Subcutaneous adipose tissue (tissue), 4 donors: Measurements from ENCODE around the gene TNFRSF13B. TPM values are rescaled to one million over a fixed set of nuclear protein-coding genes. Genes with fewer than 3 reads are reported as not detected.

Source experiments
- total RNA-seq, 4 donors: library from RNA; depleted of rRNA; stranded (reverse); fragments of >200 nt; gene quantifications; one replicate each; pipeline ENCODE4 v1.1.0, GENCODE V29; 2016
- TF ChIP-seq, protein P1 (sequence below): fragments of 450-650 bp; IDR thresholded peaks from one replicate; pipeline ENCODE4 v1.5.1; 2016; ENCODE audit warnings: low read depth, mild to moderate bottlenecking, control low read depth, antibody characterized with exemption, moderate library complexity

TNFRSF13B gene
- total RNA-seq, 4 donors from 2014 or later, result not detected

DNA sequence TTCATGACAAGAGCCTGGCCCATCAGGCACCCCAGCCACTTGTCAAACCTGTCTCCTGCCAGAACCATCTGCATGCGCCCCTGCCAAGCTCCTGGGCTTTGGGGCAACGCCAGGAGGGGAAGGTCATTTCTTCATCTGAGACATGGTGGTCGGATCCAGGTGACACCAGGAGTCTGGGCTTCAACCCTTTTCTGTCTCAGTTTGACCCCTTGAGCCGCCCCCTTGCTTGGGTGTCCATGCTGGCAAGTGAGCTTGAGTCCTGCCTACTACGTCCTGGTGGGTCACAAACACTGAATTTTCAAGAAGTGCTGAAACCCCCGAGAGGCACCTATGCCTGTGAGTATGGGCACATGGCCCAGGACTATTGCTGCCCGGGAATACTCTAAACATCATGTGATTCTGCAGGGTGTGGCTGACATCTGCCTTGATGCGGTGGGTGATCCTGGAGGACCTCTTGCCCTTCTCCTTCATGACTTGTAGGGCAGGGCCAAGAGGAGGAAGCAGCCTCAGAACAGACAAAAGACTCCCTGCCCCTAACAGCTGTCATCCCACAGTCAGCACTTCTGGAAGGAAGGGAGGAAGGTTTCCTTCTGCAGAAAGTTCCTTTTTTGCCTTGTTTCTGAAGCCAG lies 43.4 kb downstream of the TNFRSF13B start:
- TF ChIP-seq, protein P1, sequence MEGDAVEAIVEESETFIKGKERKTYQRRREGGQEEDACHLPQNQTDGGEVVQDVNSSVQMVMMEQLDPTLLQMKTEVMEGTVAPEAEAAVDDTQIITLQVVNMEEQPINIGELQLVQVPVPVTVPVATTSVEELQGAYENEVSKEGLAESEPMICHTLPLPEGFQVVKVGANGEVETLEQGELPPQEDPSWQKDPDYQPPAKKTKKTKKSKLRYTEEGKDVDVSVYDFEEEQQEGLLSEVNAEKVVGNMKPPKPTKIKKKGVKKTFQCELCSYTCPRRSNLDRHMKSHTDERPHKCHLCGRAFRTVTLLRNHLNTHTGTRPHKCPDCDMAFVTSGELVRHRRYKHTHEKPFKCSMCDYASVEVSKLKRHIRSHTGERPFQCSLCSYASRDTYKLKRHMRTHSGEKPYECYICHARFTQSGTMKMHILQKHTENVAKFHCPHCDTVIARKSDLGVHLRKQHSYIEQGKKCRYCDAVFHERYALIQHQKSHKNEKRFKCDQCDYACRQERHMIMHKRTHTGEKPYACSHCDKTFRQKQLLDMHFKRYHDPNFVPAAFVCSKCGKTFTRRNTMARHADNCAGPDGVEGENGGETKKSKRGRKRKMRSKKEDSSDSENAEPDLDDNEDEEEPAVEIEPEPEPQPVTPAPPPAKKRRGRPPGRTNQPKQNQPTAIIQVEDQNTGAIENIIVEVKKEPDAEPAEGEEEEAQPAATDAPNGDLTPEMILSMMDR, result no peak

DNA sequence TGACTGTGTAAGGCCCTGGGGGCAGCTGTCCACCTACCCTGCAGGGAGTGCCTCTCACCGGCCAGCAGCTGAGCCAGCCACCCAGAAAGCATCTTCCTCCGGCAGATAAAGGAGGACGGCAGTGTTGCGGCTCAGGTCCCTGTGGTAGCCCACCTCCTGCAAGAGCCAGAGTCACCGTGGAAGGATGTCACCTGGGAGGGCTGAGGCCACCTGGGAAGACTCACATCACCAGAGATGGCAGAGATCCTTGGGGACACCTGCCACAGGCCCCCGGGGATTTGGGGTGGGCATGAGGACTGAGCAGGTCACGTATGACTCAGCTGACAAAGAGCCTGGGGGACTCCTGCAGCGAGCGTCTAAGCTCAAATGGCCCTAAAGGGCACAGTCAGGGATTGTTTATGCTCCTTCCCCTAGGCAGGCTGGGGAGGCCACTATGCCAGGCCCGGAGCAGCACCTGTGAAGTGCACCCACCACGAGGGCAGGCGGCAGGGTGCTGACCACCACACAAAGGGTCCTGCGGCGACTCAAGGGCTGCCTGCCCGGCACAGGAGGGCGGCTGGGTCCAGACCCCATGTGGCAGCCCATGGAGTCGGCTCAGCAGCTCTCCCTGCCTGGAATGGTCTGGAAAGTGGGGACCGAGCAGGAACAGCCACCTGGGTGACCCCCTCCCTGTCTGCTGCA lies 44.1 kb downstream of the TNFRSF13B start:
- TF ChIP-seq, protein P1, result no peak

DNA sequence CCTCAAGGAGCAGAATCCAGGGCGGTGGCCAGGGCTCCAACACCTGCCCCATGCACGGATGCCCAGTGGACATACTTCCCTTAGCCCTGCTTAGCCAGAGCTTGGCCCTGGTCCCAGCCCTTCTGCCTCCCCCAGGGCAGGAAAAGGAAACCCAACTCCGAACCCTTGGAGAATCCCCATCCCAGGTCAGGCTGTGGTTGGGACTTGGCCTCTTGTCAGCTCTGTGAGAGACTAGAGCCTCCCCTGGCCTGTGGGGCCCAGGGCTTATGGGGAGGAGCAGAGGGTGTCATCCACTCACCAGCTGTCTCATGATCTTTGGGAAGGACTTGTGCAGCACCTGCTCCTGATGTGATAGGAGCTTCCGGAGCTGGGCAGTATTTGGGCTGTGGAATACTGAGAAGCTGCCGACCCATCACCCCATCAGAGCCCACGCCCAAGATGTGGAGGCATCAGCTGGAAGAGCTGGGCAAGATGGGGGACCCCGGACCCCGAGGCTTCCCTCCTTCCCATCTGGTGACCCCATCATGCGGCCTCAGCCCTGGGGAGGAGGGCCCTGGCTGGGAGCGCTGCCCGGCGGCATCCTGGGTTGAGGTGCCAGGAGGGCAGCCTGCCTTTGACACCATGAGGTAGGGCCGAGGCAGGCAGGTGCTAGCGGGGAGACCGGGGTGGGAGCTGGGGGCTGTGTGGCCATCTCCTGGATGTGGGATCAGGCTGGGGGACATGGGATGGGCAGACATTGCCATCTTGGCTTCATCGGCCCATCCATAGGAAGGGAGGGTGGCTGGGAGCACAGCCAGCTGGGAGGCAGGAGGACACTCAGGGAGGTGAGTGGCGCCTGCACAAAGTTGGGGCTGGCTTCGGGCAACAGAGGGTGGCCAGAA lies 45.1 kb downstream of the TNFRSF13B start:
- TF ChIP-seq, protein P1, result no peak

DNA sequence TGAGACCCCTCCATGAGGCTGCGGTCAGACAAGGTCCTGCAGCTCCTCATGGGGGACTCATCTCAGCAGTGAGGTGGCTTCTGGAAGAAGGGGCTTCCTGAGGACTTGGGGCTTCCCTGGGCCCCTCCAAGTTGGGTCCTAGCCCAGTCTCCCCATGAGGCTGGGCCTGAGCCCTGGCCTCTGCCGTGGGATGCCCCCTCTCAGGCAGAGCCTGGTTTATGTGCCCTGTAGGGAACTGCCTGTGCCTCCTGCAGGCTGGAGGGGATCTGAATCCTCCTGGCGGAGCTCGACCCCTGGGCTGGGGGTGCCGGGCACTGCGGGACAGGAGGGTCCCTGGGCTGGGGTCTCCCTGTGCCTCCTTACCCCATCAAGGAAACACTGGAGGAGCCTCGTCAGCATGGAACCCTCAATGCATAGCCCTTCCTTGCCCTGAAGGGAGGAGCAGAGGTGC lies 45.8 kb downstream of the TNFRSF13B start:
- TF ChIP-seq, protein P1, result no peak

DNA sequence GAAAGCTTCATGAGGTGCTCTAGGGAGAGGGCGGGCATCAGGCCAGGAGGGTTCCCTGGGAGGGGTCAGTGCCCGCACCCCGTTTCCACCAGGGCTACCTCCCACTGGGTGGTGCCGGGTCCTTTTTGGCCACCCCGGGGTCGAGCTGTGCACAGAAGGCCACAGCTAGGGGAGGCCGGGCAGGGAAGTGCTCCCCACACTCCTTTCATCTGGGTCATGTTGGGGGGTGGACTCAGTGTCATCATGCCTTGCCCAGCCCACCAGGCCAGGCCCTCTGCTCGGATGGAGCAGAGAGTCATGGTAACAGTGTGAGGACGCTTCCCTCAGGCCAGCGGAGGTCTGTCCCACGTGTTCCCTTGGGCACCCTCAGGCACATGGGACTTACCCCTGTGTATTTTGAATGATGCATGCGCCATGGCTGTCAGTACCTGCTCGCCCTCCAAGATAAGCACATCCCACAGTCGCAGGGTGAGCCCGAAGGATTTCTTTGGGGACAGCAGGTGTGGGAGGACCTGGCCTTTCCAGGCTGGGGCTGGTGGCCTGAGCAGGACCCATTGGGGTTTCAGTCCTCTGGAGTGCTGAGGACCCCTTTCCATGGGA lies 46.4 kb downstream of the TNFRSF13B start:
- TF ChIP-seq, protein P1, result no peak

DNA sequence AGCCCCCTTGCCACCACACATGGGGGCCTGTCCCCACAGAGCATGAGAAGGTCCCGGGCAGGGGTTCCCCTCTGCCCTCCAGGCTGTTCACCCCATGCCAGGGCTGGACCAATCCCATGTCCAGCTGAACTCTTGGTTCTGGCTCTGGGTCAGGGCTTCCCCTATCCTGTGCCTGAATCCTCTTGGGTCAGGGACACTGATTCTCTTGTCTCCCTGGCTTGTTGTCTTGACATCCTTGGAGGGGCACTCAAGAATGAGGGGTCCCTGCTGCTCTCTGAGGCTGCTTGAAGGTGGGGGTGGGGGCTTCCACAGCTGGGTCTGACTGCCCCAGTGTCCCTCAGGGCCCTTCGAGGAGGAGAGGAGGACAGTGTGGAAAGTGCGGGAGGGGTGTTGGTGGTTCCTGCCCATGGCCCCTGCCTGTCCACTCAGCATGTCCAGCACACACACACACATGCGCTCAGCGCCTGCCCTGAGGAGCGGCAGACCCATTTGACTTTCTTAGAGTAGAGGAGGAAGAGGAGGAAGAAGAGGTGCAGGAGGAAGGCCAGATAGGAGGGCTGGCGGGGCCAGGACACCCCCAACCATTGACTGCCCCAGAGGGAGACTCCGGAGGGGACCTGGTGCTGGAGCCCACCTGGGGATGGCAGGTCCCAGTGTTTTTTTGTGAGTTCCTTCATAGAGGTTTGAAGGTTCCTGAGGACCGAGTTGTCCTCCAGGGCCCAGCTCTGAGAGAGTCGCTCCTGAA lies 47.0 kb downstream of the TNFRSF13B start:
- TF ChIP-seq, protein P1, result no peak
